Testis (tissue), 2 donors: ENCODE data around the gene KRTAP5-3.

ENCODE experiments used
- CTCF ChIP-seq, 3 experiments: fragments of 450-650 bp in 2 of 3; fragments of 200-600 bp in 1 of 3; sonication (generic) in 1 of 3; IDR thresholded peaks; one replicate each; pipeline ENCODE4 v1.5.1; 2016 to 2019; ENCODE audit warnings: antibody characterized with exemption in 3 of 3, mild to moderate bottlenecking in 2 of 3, moderate library complexity in 1 of 3
- POLR2A ChIP-seq: fragments of 450-650 bp; IDR thresholded peaks from one replicate; pipeline ENCODE4 v1.6.1; 2017; ENCODE audit warnings: antibody characterized with exemption, mild to moderate bottlenecking, moderate library complexity

DNA sequence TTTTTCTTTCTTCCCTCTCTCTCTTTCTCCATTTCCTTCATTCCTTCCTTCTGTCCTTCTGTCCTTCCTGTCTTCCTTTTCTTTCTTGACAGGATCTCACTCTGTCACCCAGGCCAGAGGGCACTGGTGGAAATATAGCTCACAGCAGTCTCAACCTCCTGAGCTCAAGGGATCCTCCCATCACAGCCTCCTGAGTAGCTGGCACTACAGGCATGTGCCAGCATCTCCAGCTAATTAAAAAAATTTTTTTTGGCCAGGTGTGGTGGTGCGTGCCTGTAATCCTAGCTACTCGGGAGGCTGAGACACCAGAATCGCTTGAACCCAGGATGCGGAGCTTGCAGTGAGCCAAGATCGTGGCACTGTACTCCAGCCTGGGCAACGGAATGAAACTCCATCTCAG lies 31.4 kb downstream of the KRTAP5-3 start:
- TF ChIP-seq POLR2A (no peak), CTCF (IDR thresholded peaks at IDR 0.05) (no peak)
